Muscle of back (tissue), 11 donors: ENCODE data around the gene PSAPL1. TPM values are rescaled to one million over a fixed set of nuclear protein-coding genes. Genes with fewer than 3 reads are reported as not detected.

ENCODE experiments used
- DNase-seq, 3 donors: peaks; one replicate each; pipeline versions ENCODE4 v3.0.0 to v3.0.0-alpha.2; 2013
- polyA plus RNA-seq, 10 donors: library from polyadenylated mRNA; unstranded; fragments of 120-200 nt; gene quantifications; one replicate each; pipeline ENCODE4 v1.2.1, GENCODE V29; 2013; ENCODE audit not compliant: insufficient read length in 10 of 10

Gene PSAPL1
- polyA plus RNA-seq, 10 donors = 0.07 TPM; not detected in 9

DNA sequence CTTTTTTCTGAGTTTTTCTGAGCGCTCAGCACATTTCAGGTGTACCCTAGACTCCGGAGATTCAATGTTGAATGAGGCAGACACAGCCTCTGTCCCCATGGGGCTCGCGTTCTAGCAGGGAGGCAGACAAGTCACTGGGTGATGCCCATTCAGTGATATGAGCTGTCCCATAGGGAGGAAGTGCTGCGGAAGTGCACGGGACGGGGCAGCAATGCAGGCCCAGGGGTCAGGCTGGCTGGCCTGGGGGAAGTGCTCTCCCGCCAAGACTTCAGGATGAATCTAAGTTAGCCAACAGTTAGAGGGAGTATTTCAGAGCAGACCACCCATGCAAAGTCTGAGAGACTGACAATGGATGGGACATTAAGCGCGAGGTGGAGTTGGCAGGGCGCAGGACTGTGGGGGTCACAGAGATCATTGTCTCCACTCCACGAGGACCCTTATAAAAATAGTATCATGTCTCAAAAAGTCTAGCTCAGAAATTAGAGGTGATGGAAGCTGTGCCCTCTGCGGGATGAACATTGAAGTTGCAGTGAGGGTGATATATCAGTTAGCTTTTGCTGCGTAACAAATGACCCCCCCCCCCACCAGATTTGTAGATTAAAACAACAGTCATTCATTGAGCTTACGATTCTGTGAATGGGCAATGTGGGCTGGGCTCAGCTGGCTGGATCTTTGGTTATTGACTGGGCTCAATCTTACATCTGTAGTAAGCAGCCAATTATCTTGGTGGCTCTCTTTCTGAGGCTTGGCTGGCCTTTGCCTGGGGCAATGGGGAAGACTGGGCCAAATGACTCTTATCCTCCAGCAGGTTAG, 16.4 kb downstream of the PSAPL1 start:
- no peak for DNase-seq

DNA sequence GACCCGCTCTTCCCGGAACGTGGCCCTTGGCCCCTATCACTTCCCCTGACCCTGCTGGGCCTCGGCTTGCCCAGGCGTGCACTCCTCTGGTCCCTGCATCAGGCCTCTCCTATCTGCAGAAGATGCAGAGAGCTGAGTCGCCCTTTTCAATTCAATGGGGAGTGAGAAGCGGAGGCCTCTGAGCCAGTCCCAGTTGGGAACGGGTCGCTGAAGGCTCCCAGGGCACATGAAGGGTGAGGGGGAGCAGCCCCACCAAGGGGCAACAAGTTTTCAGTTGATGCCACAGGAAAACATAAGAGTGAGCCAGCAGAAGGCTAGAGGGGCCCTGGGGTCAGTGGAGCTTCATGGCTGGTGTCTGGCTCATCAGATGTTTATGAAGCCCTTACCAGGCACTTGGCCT, 17.1 kb downstream of the PSAPL1 start:
- no peak for DNase-seq

DNA sequence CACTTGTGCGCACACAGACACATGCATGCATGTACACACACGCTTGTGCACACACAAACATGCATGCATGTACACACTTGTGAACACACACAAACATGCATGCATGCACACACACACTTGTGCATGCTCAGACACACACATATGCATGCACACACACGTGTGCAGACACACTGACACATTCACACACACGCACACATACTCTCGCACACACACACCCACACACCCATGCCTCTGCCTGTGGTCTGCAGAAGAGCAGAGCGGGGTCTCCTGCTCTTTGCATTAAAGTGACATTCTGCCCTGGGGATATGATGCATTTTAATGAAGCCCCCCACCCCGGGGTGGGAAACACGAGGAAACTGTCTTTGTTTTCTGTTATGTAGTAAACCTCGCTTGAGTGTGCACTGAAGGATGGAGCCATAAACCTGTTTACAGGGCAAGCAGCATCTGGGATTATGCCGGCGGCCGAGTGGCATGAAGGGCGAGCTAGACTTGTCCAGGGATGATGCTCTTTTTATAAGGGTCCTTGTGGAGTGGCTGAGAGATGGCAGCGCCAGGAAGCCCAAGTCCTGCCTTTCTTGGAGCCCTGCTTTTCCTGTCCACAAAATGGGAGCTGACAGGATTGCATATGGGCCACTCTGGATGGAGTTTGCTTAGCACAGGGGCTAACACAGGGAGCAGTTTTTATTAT, 17.8 kb downstream of the PSAPL1 start:
- DNase-seq = no peak

DNA sequence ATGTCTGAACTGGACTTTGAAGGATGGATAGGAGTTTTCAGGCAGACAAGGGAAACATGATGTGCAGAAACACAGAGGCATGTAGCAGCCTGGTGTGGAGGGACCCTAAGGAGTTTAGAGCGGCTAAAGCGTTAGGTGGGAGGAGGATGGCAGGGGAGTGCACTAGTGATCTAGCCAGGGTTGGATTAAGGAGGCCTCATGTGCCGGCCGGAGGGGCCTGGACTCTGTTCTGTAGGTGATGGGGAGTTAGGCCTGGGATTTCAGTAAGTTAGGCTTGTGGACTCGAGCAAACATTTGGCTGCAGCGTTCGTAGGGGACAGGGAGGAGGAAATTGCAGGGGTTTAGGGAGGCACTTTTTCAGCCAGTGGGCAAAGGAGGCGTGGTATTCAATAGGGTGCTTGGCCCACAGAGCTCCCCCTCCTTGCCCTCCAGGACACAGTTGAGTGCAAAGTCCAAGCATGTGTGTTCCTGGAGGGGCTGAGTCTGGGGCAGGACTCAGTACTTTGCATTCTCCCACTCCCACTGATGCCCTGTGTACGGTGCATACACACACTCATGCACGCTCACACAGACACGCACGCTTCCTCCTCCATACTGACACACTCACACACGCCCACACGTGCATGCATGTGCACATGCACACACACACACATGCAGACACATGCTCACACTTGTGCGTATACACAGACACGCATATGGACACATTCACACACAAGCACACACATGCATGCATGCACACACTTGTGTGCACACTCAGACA, 18.6 kb downstream of the PSAPL1 start:
- no peak for DNase-seq

DNA sequence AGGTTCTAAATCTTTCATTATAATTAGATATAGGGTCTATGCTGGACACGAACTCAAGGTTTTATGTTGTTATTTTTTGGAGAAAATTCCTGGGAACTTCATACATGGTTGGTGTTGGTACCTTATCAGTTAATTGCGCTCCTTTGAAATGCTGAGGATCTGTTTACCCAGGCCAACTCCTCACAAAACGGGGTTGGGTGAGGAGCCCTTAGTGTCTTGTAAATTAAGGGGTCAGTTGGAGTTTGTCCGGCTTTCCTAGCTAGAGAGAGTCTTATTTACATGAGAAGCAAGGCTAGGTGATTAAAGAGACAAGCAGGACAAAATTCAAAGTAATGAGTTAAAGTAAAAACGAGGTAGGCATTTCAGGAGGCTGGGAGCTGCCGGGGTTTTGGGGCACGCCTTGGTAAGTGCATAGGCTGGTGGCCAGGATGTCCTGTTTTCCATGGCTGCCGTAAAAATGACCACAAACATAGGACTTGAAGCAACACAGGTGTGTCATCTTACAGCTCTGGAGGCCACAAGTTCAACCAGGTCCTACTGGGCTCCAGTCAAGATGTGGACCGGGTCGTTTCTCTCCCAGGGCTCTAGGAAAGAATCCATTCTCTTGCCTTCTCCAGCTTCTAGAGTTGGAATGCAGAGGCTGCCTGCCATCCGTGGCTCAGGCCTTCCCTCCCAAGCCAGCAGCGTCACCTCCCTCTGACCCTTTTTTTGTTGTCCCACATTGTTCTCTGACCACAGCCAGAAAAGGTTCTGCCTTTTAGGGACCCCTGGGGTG, 19.8 kb downstream of the PSAPL1 start:
- no peak for DNase-seq

DNA sequence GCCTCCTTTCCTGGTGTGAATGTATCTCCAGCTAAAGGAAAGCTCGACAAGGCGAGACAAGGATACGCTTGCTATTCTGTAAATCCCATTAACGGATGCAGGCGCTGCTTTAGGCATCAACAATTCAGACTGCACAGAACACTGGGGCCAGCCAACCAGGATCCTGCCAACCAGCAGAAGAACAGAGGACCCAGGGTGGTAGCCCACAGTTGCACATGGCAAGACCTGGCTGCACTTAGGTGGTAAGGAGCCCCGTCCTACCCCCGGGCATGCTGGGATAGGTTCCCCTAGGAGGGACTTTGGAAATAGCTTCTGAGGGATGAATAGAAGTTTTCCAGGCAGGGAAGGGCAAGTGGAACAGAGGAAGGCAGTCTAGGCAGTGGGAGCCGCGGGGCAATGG, 20.7 kb downstream of the PSAPL1 start:
- no peak for DNase-seq

DNA sequence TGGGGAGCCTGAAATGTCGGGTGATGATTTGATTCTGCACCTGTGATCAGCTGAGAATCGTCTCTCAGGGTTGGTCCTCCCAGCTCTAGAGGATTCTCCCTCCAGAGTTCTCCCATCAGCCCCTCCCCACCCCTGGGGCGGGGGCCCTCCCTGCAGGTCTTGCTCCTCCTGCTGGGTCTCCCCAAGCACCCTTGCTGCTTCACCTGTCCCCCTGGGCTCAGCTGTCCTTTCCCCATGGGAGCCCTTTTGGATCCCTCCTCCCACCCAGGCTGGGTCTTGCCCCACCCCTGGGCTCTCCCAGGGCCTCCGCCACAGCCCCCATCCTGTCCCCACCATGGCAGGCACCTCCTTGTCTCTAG, 22.2 kb downstream of the PSAPL1 start:
- no peak for DNase-seq

DNA sequence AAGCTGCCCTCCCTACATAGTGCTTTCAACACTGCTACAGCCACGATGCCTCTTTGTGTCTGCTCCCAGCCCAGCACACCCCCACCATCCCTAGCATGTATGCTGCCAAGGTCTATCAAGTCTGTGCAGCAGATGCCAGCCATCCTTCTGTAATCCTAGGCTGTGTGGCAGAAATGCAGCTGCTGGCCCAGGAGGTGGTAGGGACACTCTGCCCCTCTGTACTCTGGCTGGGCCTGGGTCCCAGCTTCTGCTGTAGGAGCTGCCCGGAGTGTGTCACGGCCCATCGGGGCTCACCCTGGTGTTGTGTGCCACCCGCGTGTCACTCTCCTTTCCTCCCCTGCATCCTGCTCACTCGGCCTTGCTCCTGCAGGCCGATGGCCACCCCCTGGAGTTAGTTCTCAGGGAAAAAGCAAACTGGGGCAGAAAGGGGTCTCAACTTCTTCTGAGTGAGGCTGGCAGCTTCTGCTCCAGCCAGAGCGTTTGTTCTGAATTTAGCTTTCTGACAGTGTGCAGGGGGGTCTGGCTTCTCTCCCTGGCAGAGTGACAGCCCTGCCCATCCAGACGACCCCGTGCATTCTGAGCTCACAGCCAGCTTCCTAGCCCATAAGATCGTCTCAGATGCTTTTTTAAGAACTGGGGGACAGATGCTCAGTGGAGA, 22.7 kb downstream of the PSAPL1 start:
- DNase-seq = peak in 1 of 3 donors; percentile 32

DNA sequence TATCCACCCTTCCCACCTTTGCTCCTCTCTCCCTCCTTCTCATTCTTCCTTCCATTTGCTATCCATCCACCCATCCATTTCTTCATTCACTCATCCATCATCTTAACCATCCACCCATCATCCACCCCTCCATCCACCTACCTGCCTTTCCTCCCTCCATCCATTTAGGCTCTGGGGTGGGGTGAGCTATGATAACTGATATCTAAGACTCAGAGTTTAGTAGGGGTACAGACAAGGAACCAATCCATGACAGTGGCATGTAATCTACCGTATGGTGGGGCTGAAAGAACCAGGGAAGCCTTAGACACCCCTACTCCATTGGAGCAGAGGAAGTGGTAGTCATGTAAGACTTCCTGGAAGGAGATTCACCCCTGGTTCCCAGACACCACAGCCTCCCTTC, 23.2 kb downstream of the PSAPL1 start:
- DNase-seq = no peak

DNA sequence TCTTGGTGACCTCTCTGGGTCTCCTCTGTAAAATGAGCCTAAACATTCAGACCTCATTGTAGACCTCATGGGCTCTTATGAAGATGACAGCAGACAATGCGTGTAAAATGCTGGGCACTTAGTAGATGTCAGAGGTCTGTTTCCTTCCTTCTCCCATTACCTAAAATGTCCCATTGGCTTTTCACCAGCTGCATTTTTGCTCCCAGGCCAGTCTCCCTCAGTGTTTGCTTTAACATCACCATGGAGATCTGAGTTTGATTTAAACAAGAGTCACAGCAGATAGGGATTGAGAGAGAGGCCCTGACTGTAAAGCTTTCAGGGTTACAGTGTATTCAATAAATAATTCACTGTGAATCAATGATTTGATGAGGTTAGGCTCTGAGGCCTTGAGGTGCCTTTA, 24.3 kb downstream of the PSAPL1 start:
- DNase-seq = peak in 2 of 3 donors; percentile 77 to 87

DNA sequence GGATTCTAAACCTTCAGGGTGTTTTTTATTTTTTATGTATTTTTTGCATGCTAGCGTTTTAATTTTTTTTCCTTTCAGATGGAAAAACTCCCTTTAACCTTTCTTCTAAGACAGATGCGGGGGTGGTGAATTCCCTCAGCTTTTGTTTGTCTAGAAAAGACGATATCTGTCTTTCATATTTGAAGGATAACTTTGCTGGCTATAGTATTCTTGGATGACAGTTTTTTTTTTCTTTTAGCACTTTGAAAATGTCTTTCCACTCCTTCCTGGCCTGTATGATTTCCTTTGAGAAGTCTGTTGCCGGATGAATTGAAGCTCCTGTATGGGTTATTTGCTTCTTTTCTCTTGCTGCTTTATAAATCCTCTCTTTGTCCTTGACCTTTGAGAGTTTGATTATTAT, 26.6 kb downstream of the PSAPL1 start:
- no peak for DNase-seq

DNA sequence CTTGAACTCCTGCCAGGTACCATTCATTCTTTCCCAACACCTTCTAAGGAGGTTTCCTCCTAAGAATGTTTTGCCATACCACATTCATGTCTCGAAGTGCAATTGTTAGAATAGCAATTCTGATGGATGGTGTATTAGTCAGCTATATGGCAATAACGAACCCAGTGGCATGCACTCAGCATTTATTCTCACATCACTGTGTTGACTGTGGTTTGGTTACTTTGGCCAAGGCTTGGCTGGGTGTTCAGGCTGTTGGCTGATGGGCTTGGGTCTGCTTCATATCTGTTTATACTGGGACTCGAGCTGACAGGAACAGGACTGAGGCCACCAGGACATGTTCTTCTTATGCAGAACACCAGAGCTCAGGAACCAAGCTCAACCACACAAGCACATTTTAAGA, 31.7 kb downstream of the PSAPL1 start:
- no peak for DNase-seq

DNA sequence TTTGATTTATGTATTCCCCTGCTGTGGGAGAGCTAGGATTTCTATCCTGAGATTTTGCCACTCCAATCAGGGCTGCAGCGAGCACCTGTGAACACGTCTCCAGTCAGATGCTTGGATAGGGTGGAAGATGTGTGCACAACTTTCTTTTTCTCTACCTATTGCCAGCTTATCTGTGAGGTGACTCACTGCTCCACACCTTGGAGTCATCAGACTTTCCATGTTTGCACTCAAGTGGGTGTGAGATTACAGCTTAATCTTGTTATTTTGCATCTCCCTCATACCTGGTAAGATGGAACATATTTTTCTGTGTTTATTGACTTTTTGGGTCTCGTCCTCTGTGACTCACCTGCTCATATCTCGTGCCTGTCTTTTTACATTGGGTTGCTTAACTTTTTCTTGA, 32.2 kb downstream of the PSAPL1 start:
- DNase-seq = no peak

DNA sequence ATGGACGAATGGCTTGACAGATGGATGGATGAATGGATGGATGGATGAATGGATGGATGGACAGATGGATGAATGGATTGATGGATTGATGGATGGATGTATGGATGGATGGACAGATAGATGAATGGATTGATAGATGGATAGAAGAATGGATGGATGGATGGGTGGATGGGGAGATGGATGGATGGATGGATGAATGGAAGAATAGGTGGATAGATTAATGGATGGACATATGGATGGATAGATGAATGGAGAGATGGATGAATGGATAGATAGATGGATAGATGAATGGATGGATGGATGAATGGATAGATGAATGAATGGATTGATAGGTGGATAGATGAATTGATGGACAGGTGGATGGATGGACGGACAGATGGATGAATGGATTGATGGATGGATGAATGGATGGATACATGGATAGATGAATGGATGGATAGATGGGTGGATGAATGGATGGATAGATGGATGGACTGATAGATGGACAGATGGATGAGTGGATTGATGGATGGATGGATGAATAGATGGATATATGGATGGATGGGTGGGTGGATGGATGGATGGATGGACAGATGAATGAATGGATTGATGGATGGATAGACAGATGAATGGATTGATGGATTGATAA, 33.9 kb downstream of the PSAPL1 start:
- no peak for DNase-seq

DNA sequence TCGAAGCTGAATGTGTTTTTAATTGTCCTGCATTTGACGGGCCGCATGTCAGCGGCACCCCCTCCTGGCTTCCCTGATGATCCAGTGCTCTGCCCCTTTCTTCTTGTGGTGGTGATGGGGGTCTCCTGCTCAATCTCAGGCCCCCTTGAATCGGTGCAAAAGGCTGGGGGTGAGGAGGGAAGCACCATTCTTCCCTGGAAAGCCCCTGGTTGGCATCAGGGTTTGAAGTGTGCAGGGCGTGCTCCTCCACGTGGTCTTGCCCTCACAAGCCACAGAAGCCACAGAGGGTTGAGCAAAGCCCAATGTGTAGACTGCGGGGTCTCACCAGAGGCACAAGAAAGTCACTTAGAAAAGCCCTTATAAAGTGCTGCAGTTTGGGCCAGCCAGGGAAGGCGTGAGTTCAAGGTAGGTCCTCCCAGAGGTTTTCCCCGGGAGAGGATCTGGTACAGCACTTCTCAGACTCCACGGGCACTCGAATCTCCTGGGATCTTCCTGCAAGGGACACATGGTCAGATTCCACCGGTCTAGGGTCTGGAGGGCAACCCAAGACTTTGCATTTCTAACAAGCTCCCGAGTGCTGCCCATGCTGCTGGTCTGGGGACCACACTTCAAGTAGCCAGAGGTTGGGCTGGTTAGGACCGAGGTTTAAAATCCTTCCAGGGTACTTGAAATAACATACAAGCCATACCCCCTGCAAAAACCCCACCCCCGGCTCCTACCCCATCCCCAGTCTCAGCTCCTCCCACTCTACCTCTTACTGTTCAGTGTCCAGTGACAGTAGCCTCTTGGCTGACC, 35.1 kb downstream of the PSAPL1 start:
- no peak for DNase-seq

DNA sequence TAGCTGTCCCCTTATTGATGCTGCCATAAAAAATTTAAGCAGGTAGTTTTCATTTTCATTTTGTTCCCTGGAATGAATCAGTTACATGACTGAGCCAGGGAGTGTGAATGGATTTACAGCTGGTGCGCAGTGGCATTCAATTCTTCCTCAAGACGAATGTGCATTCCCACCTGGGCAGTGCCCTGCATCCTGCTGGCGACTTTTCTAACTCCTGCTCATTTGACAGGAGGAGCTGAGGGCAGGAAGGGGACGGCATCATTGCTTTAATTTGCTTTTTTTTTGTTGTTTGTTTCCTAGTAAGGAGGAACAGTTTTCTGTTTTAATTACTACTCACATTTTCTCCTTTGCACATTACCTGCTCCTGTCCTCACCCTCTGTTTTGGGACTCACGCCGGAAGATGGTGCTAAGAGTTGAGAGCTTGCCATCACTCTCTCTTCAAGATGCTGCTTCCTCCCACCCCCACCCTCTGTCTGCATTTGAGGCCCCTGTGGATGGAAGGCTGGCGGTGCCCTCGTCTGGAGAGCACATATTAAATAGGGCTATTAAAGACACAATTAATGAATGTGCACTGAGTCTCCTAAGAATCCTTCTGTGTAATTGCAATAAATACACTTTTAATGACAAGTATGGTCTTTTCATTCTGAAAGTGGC, 35.8 kb downstream of the PSAPL1 start:
- DNase-seq = no peak

DNA sequence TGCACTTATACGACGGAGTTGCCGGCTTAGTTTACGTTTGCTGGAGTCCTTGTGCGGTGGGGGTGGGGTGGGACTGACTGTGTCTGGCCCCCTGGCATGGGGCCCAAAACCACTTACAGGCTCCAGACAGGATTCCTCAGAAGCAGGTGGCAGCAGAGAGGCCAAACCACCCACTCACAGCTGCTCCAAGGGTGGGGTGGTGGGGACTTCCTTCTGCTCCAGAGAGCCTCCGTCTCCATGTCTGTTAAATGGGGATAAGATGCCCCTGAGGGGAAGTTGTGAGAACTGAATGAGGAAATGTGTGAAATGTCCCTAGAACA, 36.7 kb downstream of the PSAPL1 start:
- peak; percentile 55 to 72 (median 64) for DNase-seq

DNA sequence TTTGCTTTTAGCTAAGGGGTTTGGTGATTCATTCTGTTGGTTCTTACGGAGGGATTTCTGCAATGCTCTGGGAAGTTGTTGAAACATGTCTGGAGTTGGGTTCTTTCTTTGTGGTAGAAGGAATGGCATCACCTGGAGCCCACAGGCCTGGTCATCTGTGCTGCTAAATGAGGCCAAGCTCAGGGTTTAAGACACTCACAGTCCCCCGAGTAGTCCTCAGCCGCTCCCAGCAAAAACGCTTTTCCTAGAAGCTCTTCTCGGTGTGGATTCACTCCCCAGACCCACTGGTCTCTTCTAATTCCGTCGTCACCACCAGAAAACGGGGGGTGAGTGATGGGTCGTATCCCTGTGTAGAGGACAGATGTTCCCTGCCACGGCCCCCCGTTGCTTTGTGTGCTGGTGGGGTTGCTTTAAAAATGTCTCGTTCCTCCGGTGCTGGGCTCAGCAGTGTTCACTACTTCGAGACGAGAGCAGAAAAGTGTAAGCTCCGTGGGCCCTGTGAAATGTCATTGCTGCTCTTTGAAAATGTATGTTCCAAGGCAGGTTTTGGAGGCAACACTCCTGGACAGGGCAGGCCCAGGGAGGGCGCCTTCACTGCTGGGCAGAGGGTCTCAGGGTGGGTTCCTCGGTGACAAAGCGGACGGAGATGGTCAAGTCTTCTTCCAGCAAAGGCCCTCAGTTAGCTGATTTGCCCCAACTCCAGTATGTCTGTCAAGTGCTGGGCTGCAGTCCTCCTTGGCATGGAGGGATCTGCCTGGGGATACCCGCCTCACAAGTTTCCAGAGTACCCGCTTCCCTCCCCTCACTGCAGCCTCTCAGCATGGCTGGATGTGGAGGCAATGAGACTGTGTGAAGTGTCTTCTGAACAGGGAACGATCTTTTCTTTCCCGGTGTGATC, 37.3 kb downstream of the PSAPL1 start:
- DNase-seq = no peak
